ENCODE measurements around the gene COPS7A.

Gene COPS7A

GRCh38 chr12:6748761-6749160 lies 24.9 kb downstream of the COPS7A start:
- DNase-seq (ENCODE audit: insufficient read length, low spot score) (no peak), FAIRE-seq (no peak)

GRCh38 chr12:6750506-6750905 lies 26.7 kb downstream of the COPS7A start:
- FAIRE-seq, result no peak
- no peak for DNase-seq (ENCODE audit: insufficient read length, low spot score)

- peak; percentile 90 for FAIRE-seq
Measured at GRCh38 chr12:6751767-6752166, 27.9 kb downstream of the COPS7A start.

GRCh38 chr12:6752167-6752920 lies 28.5 kb downstream of the COPS7A start:
- DNase-seq (ENCODE audit: insufficient read length, low spot score) (peak; percentile 71), FAIRE-seq (peak; percentile 9)

More at GRCh38 chr12:6751767-6752166, 27.9 kb downstream of the COPS7A start:
- no peak for DNase-seq (ENCODE audit: insufficient read length, low spot score)

GRCh38 chr12:6752921-6753771 lies 29.3 kb downstream of the COPS7A start, which contains the start of gene MLF2:
MLF2 (minus strand) TSS chr12:6753141; CDS start chr12:6752334, 807 bp downstream.
- FAIRE-seq, result peak; percentile 97
- DNase-seq (ENCODE audit: insufficient read length, low spot score), result peak; percentile 100

- DNase-seq (ENCODE audit: insufficient read length, low spot score) (no peak), FAIRE-seq (no peak)
Measured at GRCh38 chr12:6753772-6754356, 30.0 kb downstream of the COPS7A start.

- DNase-seq (ENCODE audit: insufficient read length, low spot score) (no peak), FAIRE-seq (no peak)
Measured at GRCh38 chr12:6754411-6754810, 30.6 kb downstream of the COPS7A start.

- FAIRE-seq, result no peak
Measured at GRCh38 chr12:6757028-6757690, 33.3 kb downstream of the COPS7A start.

GRCh38 chr12:6758506-6759095 lies 34.8 kb downstream of the COPS7A start:
- FAIRE-seq (no peak), DNase-seq (ENCODE audit: insufficient read length, low spot score) (no peak)

More at GRCh38 chr12:6757028-6757690, 33.3 kb downstream of the COPS7A start:
- no peak for DNase-seq (ENCODE audit: insufficient read length, low spot score)

- FAIRE-seq (no peak), DNase-seq (ENCODE audit: insufficient read length, low spot score) (no peak)
Measured at GRCh38 chr12:6759741-6760140, 35.9 kb downstream of the COPS7A start.

- FAIRE-seq (no peak), DNase-seq (ENCODE audit: insufficient read length, low spot score) (no peak)
Measured at GRCh38 chr12:6763380-6763779, 39.5 kb downstream of the COPS7A start.

- FAIRE-seq (peak; percentile 99), DNase-seq (ENCODE audit: insufficient read length, low spot score) (peak; percentile 99)
Measured at GRCh38 chr12:6764011-6764828, 40.4 kb downstream of the COPS7A start.

- FAIRE-seq (no peak), DNase-seq (ENCODE audit: insufficient read length, low spot score) (no peak)
Measured at GRCh38 chr12:6765048-6765633, 41.3 kb downstream of the COPS7A start.

GRCh38 chr12:6765634-6766581 lies 42.1 kb downstream of the COPS7A start, which contains the start of gene PTMS:
PTMS (plus strand) TSS chr12:6766363; CDS start chr12:6766706, 343 bp downstream.
- FAIRE-seq, result peak; percentile 95
- peak; percentile 90 for DNase-seq (ENCODE audit: insufficient read length, low spot score)

GRCh38 chr12:6766651-6767349 lies 43.0 kb downstream of the COPS7A start:
- DNase-seq (ENCODE audit: insufficient read length, low spot score) (peak; percentile 72), FAIRE-seq (peak; percentile 89)

GRCh38 chr12:6767353-6768319 lies 43.8 kb downstream of the COPS7A start:
- DNase-seq (ENCODE audit: insufficient read length, low spot score), result no peak
- FAIRE-seq, result peak; percentile 94

Data from HTR-8/SVneo (cell line).